Stimulated activated CD8-positive, alpha-beta memory T cell treated with anti-CD3 and anti-CD28 coated beads, Interleukin-4, amount 100 ng/mL, for 24 hours (primary cell): ENCODE data around the gene ELOVL6.
"Not testable (repeated sequence)": the region's sequence is repeated elsewhere in the genome, so short reads cannot be mapped to it uniquely, and the experiment has no call there.

Experiments
- DNase-seq: peaks from one replicate; pipeline ENCODE4 v3.0.0-alpha.2; 2020; ENCODE audit warnings: low read depth

Gene ELOVL6, protein sequence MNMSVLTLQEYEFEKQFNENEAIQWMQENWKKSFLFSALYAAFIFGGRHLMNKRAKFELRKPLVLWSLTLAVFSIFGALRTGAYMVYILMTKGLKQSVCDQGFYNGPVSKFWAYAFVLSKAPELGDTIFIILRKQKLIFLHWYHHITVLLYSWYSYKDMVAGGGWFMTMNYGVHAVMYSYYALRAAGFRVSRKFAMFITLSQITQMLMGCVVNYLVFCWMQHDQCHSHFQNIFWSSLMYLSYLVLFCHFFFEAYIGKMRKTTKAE

DNA sequence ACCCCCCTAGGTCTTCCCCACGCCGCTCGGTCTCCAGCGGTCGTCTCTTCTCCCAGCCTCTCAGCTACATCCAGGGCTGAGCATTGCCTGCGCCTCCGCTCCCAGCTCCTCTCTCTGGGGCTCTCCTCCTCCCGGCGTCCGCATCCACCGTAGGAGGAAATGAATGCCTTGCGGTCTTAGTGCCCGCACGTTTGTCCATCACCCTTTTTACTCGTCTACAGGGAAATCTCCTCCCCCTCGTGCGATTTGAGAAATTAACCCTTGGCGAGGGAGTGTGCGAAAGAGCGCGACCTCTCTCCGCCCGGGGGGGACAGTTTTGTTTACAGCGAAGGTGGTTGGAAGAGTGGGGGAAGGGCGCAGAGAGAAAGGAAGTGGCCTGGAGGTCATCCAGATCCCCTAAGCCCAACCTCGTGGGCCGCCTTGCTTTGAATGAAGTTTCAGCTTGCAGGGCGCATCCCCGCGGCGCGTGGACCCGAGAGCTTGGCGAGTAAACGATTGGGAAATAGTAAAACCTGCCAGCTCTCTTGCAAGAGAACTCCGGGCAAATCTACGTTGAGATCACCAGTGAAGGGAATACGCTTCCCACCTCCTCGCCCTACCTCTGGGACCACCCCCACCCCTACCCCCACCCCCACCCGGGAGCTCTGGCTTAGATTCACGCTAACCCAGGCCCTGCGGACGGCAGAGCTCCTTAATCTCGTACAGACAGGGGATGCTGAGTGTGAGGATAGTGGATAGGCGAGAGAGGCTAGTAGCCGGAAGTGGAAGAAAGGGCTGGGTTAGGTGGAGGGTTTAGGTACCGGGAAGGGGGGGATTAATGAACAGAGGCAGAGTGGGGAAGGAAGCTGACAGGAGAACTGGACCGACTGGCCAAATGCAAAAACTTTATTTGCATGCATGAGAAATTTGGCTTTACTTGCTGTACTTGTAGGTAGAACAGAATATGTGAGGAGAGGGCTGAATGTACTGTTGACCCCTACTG lies at the start of gene ELOVL6:
Gene ELOVL6, minus strand, starts transcription at position 181 of the 982 bp plus-strand sequence. CDS start 280 bp downstream, outside the sequence.
- DNase-seq, result peak; percentile 10

DNA sequence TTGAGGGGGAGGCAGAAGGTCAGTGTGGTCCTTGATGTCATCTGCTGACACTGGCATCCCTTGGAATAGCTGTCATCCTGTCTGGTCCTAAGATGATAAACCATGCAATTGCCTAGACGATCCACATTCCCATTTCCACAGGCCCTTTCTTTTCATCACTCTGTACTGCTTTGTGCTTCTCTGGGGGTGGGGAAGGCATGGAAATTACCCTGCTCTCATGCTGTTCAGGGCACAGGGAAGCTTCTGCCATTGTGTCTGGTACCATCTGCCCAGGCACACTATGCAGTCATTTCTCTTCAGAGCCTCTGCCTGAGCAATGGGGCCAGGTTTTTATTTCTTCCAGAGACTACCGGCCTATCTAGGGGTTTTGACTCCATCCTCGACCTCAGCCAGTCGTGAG lies 49.7 kb upstream of the ELOVL6 start:
- no peak for DNase-seq

DNA sequence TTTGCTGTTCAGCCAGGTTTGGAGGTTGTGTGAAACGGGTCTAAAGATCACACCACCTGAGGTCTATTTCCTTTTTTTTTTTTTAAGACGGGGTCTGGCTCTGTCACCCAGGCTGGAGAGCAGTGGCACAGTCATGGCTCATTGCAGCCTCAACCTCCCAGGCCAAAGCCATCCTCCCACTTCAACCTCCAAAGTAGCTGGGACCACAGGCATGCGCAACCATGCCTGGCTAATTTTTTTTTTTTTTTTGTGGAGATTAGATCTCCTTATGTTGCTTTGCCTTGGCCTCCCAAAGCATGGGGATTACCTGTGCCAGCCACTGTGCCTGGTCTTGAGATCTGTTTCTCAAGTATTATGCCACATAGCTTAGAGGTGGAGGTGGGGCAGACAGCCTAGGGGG lies 49.2 kb upstream of the ELOVL6 start:
- DNase-seq, result no peak

DNA sequence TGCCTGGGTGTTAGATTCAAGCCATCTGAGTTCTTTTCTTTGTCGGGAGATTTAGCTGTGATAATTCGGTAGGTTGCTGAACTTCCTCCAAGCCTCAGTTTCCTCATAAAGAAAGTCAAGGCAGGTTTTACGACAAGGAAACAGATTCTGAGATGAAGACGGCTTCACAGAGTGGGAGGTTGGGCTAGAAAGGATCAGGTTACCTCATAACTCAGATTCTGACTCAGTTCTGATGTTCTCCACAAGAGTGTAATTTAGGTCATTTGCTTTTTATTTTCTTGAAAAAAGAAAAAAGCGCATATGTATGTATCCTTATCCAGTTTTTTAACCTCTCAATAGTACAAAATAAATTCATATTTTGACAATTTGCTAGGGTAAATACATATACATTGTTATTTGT lies 47.2 kb upstream of the ELOVL6 start:
- DNase-seq, result no peak

DNA sequence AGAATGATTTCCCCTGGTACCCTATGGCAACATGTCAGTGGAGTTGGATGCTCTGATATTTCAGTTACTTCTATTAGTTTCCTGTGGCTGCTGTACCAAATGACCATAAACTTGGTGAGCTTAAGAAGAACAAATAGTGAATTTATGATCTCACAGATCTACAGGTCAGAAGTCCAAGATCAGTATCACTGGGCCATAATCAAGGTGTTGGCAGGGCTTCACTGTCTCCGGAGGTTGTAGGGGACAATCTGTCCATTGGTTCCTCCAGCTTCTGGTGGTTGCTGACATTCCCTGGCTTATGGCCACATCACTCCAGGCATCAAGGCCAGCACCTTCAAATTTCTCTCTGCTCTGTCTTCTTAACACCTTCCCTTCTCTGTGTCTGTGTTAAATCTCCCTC lies 37.9 kb upstream of the ELOVL6 start:
- no peak for DNase-seq

DNA sequence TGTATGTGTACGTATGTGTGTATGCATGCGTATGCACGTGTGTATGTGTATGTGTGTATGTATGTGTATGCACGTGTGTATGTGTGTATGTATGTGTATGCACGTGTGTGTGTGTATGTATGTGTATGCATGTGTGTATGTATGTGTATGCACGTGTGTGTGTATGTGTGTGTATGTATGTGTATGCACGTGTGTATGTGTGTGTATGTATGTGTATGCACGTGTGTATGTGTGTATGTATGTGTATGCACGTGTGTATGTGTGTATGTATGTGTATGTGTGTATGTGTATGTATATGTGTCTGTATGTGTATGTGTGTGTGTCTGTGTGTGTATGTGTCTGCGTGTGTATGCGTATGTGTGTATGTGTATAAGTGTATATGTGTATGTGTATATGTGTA lies 35.2 kb upstream of the ELOVL6 start:
- DNase-seq, result not testable (repeated sequence)

DNA sequence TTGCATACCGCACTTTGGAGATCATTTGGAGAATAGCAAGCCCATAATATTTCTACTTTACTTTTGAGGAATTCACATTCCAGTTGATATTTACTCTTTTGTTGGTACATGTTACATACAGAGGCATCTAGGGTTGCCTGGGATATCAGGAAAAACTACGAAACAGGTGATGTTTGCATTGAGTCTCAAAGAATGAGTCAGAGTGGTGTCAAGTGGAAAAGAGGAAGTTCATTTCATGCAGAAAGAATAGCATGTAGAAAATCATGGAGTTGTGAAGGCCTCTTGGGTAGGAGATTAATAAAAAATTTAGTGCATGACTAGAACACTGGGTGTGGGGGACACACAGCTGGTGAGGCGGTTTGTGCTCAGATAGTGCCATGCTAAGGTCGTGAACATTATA lies 33.5 kb upstream of the ELOVL6 start:
- no peak for DNase-seq

DNA sequence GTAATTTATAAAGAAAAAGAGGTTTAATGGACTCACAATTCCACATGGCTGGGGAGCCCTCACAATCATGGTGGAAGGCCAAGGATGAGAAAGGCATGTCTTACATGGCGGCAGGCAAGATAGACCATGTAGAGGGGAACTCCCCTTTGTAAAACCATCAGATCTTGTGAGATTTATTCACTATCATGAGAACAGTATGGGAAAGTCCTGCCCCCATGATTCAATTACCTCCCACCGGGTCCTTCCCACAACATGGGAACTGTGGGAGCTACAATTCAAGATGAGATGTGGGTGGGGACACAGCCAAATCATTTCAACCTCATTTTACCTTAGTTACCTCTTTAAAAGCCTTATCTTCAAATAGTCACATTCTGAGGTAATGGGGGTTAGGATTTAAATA lies 30.9 kb upstream of the ELOVL6 start:
- no peak for DNase-seq

DNA sequence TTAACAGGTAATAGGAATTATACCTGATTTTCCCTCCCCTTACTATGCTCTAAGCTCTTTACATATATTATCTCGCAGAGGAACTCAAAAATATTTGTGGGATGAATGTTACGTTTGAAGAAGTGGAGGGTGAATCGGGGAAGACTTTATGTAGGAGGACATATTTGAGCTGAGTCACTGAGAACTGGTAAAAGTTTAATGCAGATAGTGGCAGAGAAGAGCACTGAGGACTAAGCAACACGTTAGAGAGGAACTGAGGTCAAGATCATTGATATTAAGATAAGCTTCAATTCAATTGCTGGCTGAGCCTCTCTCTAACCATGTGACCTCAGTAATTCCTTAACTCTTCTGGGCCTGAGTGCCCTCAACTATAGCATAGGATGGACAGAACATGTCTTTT lies 26.4 kb upstream of the ELOVL6 start:
- no peak for DNase-seq

DNA sequence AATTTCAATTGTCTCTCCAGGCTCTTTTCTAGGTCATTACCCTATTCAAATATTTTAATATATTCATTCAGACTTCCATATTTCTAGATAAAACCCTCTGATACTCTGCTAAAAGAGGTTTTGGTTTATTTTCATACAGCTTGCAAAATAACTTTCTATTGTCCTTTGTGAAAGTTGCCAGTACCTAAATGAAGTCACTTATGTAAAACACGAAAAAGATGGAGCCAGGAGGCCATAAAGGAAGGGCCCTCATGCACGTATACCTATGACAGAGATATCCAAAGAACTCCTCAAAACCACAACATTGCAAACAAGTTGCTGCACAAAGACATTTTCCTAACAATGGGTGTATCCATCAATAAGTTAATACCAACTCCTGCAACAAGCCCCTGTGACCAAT lies 25.7 kb upstream of the ELOVL6 start:
- no peak for DNase-seq

DNA sequence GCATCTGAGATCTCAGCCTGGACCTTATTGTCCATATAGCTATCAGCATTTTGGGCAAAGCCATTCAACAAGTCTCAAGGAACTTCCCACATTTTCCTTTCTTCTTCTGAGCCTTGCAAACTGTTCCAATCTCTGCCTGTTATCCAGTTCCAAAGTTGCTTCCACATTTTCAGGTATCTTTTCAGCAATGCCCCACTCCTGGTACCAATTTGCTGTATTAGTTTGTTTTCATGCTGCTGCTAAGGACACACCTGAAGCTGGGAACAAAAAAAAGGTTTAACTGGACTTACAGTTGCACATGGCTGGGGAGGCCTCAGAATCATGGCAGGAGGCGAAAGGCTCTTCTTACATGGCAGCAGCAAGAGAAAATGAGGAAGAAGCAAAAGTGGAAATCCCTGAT lies 20.5 kb upstream of the ELOVL6 start:
- not testable (repeated sequence) for DNase-seq

DNA sequence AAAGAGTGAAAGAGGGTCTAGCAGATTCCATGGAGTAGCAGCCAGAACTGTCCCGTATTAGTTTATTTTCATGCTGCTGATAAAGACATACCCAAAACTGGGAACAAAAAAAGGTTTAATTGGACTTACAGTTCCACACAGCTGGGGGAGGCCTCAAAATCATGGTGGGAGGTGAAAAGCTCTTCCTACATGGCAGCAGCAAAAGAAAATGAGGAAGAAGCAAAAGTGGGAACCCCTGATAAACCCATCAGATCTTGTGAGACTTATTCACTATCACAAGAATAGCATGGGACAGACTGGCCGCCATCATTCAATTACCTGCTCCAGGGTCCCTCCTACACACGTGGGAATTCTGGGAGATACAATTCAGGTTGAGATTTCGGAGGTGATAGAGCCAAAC lies 18.8 kb upstream of the ELOVL6 start:
- DNase-seq, result not testable (repeated sequence)

DNA sequence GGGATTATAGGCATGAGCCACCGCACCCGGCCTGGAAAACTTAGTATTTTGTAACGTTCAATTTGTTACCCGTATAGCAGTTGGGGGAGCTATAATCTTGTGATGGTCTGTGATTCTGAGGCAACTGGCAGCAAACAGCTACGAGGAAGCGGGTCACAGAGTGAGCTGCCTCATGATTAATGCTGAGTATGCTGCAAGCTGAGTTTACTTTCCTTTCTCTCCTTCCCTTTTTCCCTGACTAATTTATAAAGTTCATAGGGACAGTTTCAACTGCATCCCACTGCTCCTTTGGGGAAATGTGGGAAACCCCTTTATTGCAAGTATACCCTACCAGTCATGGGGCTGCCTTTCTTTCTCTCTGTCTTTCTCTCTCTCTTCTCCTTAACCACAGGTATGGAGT lies 17.7 kb upstream of the ELOVL6 start:
- no peak for DNase-seq

DNA sequence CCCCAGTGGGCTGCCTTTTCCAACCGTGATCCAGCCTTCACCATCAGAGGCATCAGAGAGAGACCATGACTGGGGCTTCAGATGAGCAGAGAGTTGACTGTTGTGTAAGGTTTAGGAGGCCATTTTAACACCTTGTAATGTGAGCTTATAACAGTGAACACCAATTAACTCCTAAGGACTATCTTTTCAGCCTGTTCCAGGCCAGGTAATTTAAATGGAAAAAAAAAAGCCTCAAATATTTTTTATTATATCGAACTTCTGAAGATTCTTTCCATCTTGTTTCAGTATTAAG lies 13.3 kb upstream of the ELOVL6 start:
- no peak for DNase-seq

DNA sequence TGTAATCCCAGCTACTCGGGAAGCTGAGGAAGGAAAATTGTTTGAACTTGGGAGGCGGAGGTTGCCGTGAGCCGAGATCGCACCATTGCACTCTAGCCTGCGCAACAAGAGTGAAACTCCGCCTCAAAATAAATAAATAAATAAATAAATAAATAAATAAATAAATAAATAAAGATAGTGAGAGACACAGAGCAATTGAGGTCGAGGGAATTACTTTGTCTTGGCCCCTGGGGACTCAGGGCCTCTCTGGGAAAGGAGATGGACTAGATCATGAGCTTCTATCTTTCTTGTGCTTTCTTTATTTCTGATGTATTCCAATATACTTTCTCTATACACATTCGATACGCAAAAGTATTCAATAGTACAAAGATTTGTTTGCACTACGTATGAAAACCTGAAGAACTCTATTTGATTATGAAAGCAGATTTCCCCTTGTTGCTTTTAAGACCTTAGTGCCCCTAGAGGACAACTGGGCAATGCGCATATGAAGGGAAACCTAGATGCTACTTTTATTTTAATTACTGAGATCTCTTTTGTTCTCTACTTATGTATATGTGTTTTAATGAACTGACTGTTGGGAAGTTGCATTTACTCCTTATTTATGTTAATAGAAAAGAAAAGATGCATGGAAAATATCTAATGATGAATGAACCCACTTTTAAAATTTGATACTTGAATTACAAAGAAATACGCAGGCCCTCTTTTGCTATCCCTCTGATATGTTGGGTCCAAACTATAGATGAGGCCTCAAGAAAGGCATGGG lies 12.8 kb upstream of the ELOVL6 start:
- DNase-seq, result no peak

DNA sequence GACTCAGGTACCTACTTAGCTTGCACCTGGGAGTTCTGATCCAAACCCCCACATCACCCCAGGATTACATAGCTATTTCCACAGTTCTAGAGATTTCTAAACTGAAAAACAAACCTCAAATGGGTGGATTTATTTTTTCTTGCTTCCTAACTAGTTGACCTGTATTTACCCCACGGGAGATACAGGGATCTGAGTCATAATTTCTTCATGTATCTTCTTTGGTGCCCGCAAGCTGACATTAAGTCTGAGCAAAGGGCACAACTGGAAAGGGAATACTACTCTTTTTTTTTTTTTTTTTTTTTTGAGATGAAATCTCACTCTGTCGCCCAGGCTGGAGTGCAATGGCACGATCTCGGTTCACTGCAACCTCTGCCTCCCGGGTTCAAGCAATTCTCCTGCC lies 10.0 kb upstream of the ELOVL6 start:
- no peak for DNase-seq

DNA sequence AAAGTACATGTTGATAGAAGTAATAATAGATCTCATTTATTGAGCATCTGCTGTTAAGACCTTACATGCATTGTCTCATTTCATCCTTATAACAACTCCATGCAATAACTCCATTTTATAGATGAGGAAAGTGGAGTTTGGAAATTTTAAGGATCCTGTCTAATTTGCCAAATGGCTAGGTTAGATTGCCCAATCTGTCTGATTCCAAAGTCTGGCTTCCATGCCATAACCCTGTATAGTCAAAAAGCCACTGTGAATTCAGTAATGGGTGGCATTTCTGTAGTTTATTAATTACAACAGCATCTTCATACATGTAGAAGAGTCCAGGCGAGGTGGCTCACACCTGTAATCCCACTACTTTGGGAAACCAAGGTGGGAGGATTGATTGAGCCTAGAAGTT lies 8.8 kb upstream of the ELOVL6 start:
- no peak for DNase-seq

DNA sequence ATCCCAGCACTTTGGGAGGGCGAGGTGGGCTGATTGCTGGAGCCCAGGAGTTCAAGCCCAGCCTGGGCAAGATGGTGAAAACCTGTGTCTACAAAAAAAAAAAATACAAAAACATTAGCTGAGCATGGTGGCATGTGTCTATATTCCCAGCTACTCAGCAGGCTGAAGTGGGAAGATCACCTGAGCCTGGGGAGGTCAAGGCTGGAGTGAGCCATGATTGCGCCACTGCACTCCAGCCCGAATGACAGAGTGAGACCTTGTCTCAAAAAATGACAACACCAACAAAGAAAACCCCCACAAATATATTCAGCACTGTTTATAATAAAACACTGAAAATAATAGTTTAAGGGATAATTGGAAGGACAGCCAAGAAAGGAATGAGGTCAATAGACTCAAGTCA lies 3.6 kb upstream of the ELOVL6 start:
- DNase-seq, result no peak

DNA sequence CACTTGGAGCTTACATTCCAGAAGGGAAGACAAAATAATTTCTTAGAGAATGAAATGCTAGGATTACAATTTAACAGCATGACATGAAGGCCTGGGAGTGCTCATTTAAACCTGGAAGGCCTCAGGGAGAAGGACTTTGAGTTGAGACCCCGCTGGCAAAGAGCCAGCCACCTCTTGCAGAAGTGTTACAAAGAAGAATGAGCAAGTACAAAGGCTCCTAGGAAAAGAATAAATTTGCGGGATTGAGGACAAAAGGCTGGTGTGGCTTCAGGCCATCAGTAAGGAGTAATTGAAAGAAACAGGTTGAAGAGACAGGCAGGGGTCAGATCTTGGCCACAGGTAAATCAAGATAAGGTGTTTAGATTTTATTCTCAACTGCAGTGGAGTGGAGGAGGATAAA lies 3.1 kb upstream of the ELOVL6 start:
- DNase-seq, result no peak

DNA sequence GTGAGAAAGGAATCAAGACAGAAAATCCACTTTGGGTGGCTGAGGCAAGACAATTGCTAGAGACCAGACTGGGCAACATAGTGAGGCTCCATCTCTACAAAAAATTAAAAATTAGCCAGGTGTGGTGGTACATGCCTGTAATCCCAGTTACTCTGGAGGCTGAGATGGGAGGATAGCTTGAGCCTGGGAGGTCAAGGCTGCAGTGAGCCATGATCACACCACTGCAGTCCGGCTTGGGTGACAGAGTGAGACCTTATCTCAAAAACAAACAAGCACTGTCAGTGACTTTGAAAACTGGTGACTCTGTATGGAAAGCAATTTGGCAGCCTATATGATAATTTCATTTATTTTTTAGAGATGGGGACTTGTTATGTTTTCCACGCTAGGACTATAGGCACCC lies 2.3 kb upstream of the ELOVL6 start:
- DNase-seq, result no peak

DNA sequence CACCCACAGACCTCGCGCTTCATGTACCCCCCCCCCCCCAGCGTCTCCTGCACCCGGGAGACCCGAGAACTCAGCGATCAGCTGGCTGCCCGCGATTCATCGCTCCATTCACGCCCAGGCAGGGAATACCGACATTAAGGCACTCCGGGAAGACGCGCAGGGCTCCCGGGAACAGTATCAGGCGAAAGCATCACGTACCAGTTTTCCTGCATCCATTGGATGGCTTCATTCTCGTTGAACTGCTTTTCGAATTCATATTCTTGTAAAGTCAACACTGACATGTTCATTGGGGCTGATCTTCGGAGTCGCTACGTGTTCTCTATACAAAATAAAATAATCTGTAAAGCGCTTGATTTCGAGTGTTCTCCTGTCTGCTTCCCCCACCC lies 373 bp downstream of the ELOVL6 start:
- DNase-seq, result no peak

DNA sequence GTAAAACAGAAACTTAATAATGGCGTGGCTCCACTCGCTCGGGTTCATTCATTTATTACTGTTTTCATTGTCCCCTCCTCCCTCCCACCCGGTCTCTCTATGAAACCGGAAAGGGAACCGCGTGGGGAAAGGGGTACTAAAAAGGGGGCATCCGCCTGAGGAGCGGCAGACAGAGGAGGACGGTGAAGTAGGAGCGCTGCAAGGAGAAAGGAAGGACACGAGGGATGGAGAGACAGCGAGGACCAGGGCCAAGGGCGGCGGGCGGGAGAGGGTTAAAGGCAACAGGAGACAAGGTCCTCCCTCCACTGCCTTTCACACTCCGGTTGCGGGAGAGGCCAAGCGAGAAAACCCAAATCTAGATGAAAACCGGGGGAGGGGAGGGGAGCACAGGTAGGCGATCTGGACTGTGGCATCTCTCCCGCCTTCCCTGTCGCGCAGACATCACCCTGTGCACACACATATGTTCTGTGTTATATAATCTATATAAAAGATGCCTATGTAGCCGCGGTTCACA lies 829 bp downstream of the ELOVL6 start:
- peak; percentile 30 for DNase-seq
